Endothelial cell (in vitro differentiated cells): ENCODE results near the gene GLB1L2. TPM values are rescaled to one million over a fixed set of nuclear protein-coding genes. Genes with fewer than 3 reads are reported as not detected.

Experiments used
- DNase-seq: peaks from one replicate; pipeline ENCODE4 v3.0.0; 2021; ENCODE audit warnings: low spot score
- H3K27ac Mint-ChIP-seq: one replicate; pipeline ENCODE4 v1.8.0; 2021; ENCODE audit warnings: mixed read lengths, inconsistent platforms; ENCODE audit not compliant: unreplicated experiment
- H3K27me3 Mint-ChIP-seq: one replicate; pipeline ENCODE4 v1.8.0; 2021; ENCODE audit warnings: mild to moderate bottlenecking, moderate library complexity, mixed read lengths, inconsistent platforms; ENCODE audit not compliant: unreplicated experiment
- H3K36me3 Mint-ChIP-seq: one replicate; pipeline ENCODE4 v1.8.0; 2021; ENCODE audit warnings: mild to moderate bottlenecking, low read depth, mixed read lengths, inconsistent platforms; ENCODE audit not compliant: unreplicated experiment
- H3K4me1 Mint-ChIP-seq: one replicate; pipeline ENCODE4 v1.8.0; 2021; ENCODE audit warnings: mild to moderate bottlenecking, mixed read lengths, inconsistent platforms; ENCODE audit not compliant: unreplicated experiment
- H3K4me3 Mint-ChIP-seq: one replicate; pipeline ENCODE4 v1.8.0; 2021; ENCODE audit warnings: mild to moderate bottlenecking, mixed read lengths, inconsistent platforms; ENCODE audit not compliant: unreplicated experiment
- H3K9me3 Mint-ChIP-seq: one replicate; pipeline ENCODE4 v1.8.0; 2021; ENCODE audit warnings: mixed read lengths, inconsistent platforms; ENCODE audit not compliant: unreplicated experiment
- CTCF ChIP-seq: fragments of 200-600 bp; sonication (generic); IDR thresholded peaks from one replicate; pipeline ENCODE4 v1.5.0; 2021; ENCODE audit warnings: antibody characterized with exemption; ENCODE audit not compliant: unreplicated experiment
- total RNA-seq: library from RNA; stranded (reverse); fragmentation: NEBNext Ultra II Directional; extraction: Animal tissue kit (Norgen Biotek cat#: 25700); gene quantifications from one replicate; pipeline ENCODE4 v1.2.1, GENCODE V29; 2021; ENCODE audit not compliant: unreplicated experiment

Gene GLB1L2
- total RNA-seq, 1 donor from 2014 or later: 5.0 TPM

GRCh38 chr11:134377876-134378275, 46.1 kb downstream of the GLB1L2 start:
- Mint-ChIP-seq H3K4me3 (no peak overlapping the region), H3K27me3 (peaks cover 4% of the 10 kb centered on the region), H3K4me1 (no peaks in the 10 kb centered on the region), H3K27ac (no peak overlapping the region), H3K9me3 (no peaks in the 10 kb centered on the region), H3K36me3 (peaks cover 4% of the 10 kb centered on the region)
- TF ChIP-seq CTCF: no peak
- no peak for DNase-seq

- Mint-ChIP-seq H3K4me3 (no peak overlapping the region), H3K36me3 (peaks cover 7% of the 10 kb centered on the region), H3K4me1 (no peaks in the 10 kb centered on the region), H3K9me3 (no peaks in the 10 kb centered on the region), H3K27ac (no peak overlapping the region), H3K27me3 (peaks cover 4% of the 10 kb centered on the region)
- TF ChIP-seq CTCF: no peak
- DNase-seq: no peak
These were observed 47.5 kb downstream of the GLB1L2 start for GRCh38 chr11:134379241-134379640.

- H3K9me3 Mint-ChIP-seq: no peaks in the 10 kb centered on the region
- no peak overlapping the region for H3K27ac Mint-ChIP-seq
- DNase-seq: no peak
- no peak for TF ChIP-seq CTCF
- H3K4me3 Mint-ChIP-seq: no peak overlapping the region
- H3K4me1 Mint-ChIP-seq: no peaks in the 10 kb centered on the region
- peaks cover 4% of the 10 kb centered on the region for H3K27me3 Mint-ChIP-seq
- H3K36me3 Mint-ChIP-seq: peaks cover 7% of the 10 kb centered on the region
These were observed 48.4 kb downstream of the GLB1L2 start for GRCh38 chr11:134380229-134380628.

GRCh38 chr11:134380785-134381184, 49.0 kb downstream of the GLB1L2 start:
- Mint-ChIP-seq H3K9me3 (no peaks in the 10 kb centered on the region), H3K36me3 (peaks cover 7% of the 10 kb centered on the region), H3K27me3 (peaks cover 4% of the 10 kb centered on the region), H3K4me1 (peaks cover under 1% of the 10 kb centered on the region), H3K4me3 (no peak overlapping the region), H3K27ac (no peak overlapping the region)
- DNase-seq: no peak
- no peak for TF ChIP-seq CTCF

- no peak for DNase-seq
- Mint-ChIP-seq H3K4me3 (no peak overlapping the region), H3K4me1 (peaks cover 14% of the 10 kb centered on the region), H3K27me3 (peaks cover 4% of the 10 kb centered on the region), H3K9me3 (no peaks in the 10 kb centered on the region), H3K36me3 (peaks cover 7% of the 10 kb centered on the region), H3K27ac (no peak overlapping the region)
- TF ChIP-seq CTCF: no peak
These were observed 50.5 kb downstream of the GLB1L2 start for GRCh38 chr11:134382257-134382656.
